Measurements from ENCODE around the gene KLF7.

GRCh38 chr2:207051385-207051965 is 114.3 kb downstream of the KLF7 start:
- TF ChIP-seq CTCF (IDR thresholded peaks at IDR 0.05; ENCODE audit: insufficient read depth, low read length, poor library complexity, severe bottlenecking) (no peak), EZH2phosphoT487 (conservative IDR thresholded peaks at IDR 0.05; ENCODE audit: low read length) (no peak)
